ENCODE measurements around the gene FEM1B.

DNA sequence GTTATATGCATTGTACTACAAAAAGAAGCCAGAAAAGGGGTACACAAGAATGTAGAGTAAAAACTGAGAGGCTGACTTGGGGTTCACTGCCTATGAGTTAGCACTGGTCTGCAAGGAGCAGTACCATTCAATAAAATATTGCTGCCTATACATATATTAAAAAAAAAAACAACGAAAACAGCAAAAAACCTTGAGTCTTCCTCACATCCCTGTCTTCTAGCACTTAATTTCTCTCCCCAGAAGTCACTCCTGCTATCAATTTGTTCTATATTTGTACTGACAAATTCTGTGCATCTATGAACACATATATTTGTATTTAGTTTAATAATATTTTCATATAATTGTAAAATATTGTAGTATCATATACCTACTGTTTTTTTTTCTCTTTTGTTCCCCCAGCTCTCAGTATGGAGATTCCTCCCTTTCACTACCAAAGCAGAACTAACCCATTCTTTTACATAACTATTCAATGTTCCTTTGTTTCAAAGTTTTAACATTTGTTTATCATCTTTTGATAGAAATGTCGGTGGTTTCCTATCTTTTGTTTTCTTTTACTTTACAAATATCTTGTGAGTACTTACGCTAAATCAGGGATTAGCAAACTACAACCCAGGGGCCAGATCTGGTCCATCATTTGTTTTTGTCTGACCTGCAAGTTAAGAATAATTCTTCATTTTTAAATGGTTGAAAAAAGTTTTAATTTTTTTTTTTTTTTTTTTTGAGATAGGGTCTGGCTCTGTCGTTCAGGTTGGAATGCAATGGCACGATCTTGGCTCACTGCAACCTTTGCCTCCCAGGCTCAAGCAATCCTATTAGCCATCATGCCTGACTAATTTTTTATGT is 14.8 kb upstream of the FEM1B start:
- TF ChIP-seq POLR2A (IDR thresholded peaks at IDR 0.05; ENCODE audit: low read length) (no peak), GATA1 (IDR thresholded peaks at IDR 0.05; ENCODE audit: low read depth, low read length) (no peak)

Data from erythroblast (primary cell).